GM18526 (cell line): ENCODE data around the gene BBS9.

Experiments used
- POLR2A ChIP-seq: IDR thresholded peaks from 3 replicates; pipeline ENCODE4 v1.6.1; 2011; ENCODE audit not compliant: insufficient read length; ENCODE audit errors: extremely low read depth

BBS9 gene

GRCh38 chr7:33630359-33630758 is 501.0 kb downstream of the BBS9 start:
- no peak for TF ChIP-seq POLR2A

GRCh38 chr7:33632322-33632721 is 503.0 kb downstream of the BBS9 start:
- no peak for TF ChIP-seq POLR2A

DNA sequence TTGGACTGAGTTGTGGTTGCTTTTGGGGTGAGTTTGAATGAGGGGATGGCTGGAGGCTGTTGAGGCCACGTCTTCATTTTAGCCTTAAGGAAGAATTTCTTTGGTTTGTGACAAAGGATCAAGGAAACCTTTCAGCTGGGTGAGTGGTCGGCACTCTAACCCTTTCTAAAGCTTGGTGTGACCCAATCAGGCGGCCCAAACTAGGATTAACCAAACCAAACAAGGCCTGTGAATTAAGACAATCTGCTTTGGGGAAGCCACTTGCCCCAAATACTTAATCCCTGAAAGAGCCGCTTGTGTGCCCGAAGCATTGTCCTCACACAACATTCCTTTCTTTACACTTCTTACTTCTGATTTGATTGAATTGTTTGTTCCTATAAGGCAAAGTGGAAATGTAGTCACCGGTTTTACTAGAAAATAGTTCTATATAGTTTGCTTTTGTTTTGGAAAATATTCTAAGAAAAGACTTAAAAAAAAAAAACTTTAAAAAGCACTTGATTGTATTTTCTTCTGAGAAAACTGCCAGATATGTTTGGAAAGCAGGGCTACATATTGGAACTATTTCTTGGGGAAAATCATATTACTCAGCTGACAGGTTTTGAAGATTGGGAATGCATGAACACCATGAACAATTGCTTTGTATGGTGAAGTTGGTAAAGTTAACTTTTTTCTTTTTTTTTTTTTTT is 503.6 kb downstream of the BBS9 start:
- no peak for TF ChIP-seq POLR2A

- no peak for TF ChIP-seq POLR2A
Observed at GRCh38 chr7:33634606-33635005, 505.2 kb downstream of the BBS9 start.

- TF ChIP-seq POLR2A = no peak
Observed at GRCh38 chr7:33636359-33636758, 507.0 kb downstream of the BBS9 start.

DNA sequence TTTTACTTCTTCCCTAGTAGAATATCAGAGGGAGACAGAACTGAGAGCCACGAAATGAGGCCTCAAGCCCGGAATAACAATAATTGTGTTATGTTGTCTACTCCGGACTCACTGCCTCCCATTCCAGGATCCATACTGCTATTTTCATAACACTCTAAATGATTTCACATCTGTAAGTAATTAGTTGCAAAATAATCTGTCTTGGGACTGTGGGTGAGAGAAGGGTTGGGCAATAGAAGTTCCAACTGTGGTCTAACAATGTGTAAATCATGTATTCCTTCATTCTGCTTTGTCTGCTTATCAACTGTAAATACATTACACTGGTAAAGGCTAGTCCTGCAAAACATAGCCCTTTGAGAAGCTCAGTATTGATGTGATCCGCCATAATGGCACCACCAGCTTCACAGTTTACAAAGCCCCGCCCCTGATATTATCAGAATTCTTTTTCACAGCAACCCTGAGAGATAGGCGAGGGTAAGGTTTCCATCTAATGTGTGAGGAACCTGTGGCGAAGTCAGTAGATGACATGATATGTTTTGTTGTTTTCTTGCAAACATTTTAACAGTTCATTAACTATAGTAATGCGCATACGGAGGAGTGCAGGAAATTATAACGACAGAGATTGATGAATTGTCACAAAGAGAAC is 510.3 kb downstream of the BBS9 start:
- no peak for TF ChIP-seq POLR2A

DNA sequence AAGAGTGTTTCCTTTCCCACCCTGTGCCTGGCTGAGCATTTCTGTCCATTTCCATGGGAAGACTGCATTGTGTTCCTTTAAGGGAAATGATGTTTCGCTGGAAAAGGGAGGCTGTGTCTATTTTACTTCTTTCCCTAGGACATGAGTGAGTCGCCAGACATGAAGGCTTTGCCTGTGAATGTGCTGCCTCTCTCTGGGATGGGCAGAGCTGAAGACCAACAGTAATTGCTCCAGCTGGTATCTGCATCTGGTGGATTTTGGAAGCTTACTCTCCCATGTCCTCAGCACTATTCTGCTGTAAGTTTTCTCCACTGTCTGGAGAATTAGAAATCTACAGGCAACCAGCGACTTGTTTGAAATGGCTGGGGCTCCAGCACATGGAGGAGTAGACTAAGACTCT is 511.4 kb downstream of the BBS9 start:
- TF ChIP-seq POLR2A = no peak

DNA sequence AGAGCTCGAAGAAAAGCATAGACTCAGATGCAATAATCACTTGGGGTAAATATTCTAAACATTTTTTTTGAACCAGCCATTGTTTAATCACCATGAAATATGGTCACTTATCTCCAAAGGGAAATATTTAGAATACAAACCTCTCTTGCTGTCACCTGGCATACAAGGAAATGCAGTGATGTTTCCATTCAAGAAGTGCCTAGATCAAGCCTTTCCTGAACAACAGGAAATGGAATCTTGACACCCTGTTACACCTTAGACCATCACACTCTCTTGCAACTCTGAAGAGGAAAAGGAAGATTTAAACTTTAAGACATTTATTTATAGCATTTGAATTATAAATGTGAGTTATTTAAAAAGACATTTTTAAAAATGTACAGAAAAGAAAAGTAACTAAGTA is 512.9 kb downstream of the BBS9 start:
- no peak for TF ChIP-seq POLR2A

- no peak for TF ChIP-seq POLR2A
Observed at GRCh38 chr7:33643530-33643929, 514.2 kb downstream of the BBS9 start.

GRCh38 chr7:33644489-33644888 is 515.1 kb downstream of the BBS9 start:
- TF ChIP-seq POLR2A = no peak

- no peak for TF ChIP-seq POLR2A
Observed at GRCh38 chr7:33645104-33645503, 515.7 kb downstream of the BBS9 start.

DNA sequence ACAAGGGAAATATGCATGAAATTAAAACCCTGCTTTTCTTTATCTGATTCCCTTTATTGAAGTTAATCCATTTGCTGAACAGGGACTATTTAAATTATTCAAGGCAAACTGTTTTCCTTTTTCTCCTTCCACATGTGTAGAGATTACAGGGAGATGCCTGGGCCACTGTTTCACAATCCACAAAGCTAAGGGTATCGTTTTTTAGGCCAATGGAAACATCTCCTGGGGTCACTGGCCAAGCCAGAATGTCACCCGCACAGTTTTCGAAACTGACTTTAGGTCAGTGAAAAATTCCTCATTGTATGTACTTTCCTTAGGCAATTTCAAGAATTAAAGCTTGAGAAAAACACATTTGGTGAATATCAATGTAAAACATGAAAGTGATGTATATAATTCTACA is 516.8 kb downstream of the BBS9 start:
- TF ChIP-seq POLR2A = no peak

DNA sequence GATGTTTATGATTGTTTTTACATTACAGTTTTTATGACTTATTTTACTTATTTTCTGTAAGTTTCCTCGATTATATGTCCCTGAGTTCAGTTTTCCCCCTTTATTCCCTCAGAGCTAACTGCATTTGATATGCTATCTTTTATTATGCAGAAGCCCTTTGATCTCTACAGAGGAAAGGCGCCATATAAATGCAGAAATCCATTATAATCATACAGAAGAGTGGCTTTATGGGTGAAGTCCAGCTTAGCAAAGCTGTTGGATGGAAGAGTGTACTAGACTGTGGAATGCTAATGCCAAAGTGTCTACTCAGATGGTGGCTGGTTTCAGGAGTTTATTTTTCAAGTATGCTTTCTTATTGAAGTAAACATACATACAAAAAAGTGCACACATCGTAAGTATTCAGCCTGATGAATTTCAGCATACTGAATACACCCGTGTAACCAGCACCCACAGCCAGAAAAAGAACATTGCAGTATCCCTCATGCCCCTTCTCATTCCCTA is 517.6 kb downstream of the BBS9 start:
- TF ChIP-seq POLR2A = no peak

DNA sequence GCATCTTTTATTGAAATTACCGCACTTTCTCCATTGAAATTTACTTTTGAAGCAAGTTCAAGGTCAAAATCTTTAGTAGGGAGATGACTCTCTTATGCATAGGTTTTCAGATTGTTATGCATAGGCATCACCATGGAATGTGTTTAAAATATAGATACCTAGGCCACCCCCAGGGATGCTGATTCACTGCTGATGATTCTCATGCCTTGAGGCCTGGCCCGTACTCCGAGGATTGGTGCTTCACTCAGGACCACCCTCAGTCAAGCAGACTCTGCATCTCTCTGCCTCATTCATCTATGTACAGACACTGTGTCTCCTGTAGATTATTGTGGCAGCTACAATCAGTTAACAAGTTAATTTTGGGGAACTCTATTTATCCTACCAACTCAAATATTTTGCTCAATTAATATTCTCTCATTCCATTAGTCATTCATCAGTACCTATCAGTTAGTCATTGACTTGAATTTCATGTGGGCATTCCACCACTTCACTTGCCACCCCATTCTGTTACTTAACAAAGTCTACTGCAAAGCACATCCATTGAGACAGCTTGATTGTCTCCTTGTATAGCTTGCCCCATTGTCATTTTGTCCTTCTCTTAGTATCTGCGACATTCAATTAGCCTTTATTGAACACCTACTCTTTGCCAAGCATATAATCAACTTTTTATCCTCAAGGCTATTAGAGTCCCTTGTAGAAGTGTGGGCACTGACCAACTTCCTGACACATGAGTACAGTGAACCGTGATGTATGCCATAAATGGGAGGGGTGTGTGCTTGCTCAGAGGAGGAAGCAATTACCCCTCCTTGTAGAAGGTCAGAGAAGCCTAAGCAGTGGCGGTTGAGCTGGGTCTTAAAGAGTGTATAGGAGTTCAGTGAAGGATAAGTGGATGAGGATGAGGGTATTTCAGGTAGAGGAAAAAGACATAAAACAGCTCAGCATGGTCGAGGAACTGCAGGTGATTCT is 520.4 kb downstream of the BBS9 start:
- TF ChIP-seq POLR2A = no peak

GRCh38 chr7:33650828-33651227 is 521.5 kb downstream of the BBS9 start:
- TF ChIP-seq POLR2A = no peak
